Activated CD4-positive, alpha-beta T cell treated with anti-CD3 and anti-CD28 coated beads for 1 hour (primary cell): ENCODE measurements around the gene MYRIP.
"Not testable (repeated sequence)": the region's sequence is repeated elsewhere in the genome, so short reads cannot be mapped to it uniquely, and the experiment has no call there.

Experiments used
- DNase-seq: peaks from one replicate; pipeline ENCODE4 v3.0.0-alpha.2; 2020

MYRIP gene

DNA sequence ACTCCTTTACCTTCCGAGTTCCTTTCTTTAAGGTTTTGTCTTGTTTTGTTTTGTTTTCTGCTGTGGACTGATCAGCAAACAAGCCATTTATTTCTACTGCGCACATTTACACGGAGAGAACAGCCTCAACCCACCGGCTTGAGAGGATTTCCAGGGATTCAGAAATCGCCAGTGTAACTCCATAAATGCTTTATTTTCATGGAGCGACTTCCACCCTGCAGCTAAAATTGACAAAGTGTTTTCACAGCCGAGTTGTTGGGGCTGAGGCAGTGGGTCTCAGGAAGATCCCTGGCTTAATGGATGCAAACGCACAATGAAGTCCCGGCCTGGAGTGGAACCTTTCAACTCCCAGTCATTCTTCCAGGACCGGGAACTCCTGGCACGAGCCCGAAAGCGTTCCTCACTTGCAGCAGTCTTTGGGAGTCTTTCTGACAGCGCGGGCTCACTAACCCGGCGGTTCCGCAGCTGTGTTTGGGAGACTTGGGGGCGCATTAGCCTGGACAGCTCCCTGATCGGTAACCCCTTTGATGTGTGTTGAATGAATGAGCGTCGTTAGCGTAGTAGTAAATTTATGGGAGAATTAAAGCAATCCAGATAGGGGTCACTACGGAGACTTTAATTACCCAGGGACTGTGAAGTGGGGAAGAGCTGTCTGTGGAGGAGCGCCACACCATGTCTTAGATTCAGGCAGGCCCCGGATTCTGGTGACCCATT, 785 bp upstream of the MYRIP start:
- no peak for DNase-seq

DNA sequence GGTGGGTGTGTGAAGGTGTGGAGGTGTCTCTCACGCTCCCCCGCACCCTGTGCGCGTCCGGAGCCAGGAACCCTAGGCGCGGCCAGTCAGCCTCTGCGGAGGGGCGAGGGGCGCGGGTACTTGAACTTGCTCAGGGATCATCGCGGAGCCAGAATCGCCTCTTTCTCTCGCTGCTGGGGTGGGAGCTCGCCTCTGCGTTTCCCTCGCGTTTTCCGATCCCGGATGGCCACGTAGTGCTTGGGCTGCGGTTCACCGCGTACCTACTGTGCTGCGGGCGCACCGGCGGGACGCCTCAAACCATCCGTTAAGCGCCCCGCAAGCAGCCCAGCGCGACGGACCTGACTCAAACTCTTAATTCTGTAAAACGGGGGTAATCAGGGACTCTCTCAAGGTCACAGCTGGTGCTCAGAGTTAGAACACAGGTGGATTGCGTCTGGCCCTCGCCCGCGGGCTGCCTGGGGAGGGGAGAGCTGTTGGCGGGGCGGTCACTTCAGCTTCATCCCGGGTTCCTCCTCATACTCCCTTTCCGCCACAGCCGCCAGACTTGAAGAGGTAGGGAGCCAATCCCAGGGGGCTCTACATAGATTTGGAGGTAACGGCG, 686 bp downstream of the MYRIP start:
- no peak for DNase-seq

- DNase-seq = no peak
These were observed 1.3 kb downstream of the MYRIP start for GRCh38 chr3:39810647-39811161.

GRCh38 chr3:39811561-39811960, 2.2 kb downstream of the MYRIP start:
- DNase-seq = no peak

DNA sequence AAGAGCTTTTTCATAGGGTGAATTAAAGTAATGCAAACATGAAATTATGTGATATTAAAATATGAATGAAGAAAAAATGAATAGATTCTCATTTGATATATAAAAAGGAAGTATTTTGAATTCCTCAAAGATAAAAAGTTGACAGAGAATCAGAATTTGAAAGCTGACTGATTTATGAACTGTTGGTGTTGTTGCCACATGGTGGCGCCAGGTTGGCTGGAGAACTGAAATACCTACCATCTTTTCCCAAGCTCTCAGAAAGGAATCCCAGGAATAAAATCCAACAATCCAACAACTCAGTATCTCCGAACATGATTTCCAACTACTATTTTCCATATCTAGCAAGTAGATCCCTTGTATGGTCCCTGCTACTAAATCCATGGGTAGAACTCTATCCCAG, 3.1 kb downstream of the MYRIP start:
- DNase-seq = no peak

GRCh38 chr3:39814007-39814406, 4.6 kb downstream of the MYRIP start:
- no peak for DNase-seq

DNA sequence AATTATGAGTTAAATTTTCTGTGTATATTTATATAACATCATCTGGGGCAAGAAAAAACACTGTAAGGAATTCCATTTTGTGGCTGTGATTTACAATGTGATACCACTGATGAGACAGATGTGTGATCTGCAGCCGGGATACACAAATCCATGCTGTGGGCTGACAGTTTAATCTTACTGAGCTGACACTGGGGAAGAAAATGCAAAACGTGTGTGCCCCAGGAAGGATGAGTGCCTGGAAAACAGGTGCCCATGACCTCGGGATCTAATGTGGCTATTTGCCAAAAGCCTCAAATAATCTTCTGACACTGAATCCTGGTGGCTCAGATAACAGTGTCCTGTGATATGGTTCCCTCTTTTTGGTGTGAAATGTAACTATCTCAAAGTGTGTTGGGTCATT, 10.5 kb downstream of the MYRIP start:
- DNase-seq = no peak

GRCh38 chr3:39833764-39834163, 24.4 kb downstream of the MYRIP start:
- not testable (repeated sequence) for DNase-seq

- DNase-seq = no peak
These were observed 30.1 kb downstream of the MYRIP start for GRCh38 chr3:39839484-39839883.

GRCh38 chr3:39843440-39843839, 34.0 kb downstream of the MYRIP start:
- DNase-seq = no peak

- DNase-seq = no peak
These were observed 39.0 kb downstream of the MYRIP start for GRCh38 chr3:39848365-39848764.

- no peak for DNase-seq
These were observed 40.7 kb downstream of the MYRIP start for GRCh38 chr3:39849992-39850715.

GRCh38 chr3:39850716-39851032, 41.3 kb downstream of the MYRIP start:
- no peak for DNase-seq

- DNase-seq = no peak
These were observed 46.1 kb downstream of the MYRIP start for GRCh38 chr3:39855517-39855916.

- no peak for DNase-seq
These were observed 60.5 kb downstream of the MYRIP start for GRCh38 chr3:39869890-39870289.

DNA sequence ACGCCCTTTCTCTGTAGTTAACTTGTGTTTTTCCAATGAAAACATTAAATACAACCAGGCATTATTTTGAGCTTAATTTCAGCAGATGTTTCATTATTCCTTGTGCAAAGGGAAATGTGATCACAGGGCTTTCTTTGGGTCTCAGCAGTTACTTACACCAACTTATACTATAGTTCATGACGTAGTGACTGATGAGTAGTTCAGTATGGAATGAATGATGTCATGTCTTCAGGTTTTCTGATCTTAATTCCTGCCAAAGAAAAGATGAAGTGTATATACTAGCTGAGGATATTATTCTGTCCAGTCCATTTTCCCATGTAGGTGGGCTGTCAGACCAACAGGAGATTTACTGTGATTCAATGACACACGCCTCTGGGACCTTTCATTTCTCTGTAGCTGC, 61.3 kb downstream of the MYRIP start:
- no peak for DNase-seq

DNA sequence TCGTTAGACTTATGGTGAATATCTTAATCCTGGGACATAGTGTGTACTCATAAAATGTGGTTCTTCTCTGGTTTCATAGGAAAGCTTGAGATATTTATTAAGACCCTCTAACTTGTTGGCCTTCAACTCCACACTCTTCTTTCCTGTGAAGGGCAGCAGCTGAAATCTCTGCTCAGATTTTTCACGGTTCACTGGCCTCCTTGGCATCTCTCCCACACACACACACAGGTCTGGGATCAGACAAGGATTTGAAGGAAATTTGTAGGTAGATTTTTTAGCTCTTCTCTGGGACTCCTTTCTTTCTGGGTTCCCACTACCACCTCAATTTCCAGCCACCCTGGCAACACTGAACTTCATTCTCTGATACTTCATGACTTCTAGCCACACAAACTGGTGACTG, 70.2 kb downstream of the MYRIP start:
- no peak for DNase-seq

DNA sequence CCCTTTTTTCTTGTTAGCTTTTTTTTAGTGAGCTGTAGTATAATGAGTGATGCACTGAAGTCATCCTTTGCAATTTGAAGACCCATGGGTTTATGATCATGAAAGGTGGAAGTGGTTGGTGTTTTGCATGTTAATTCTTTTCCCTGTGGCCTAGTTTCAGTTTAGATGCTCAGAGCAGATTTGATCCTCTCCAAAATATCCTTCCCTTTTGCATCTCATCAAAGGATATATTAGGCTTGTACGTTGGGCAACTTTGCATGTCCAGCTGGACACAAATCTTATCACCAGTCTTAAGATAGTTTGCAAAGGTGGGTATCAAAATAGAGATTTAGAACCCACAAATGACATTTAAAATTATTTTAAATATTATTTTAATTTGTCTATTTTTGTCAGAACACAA, 72.7 kb downstream of the MYRIP start:
- no peak for DNase-seq

DNA sequence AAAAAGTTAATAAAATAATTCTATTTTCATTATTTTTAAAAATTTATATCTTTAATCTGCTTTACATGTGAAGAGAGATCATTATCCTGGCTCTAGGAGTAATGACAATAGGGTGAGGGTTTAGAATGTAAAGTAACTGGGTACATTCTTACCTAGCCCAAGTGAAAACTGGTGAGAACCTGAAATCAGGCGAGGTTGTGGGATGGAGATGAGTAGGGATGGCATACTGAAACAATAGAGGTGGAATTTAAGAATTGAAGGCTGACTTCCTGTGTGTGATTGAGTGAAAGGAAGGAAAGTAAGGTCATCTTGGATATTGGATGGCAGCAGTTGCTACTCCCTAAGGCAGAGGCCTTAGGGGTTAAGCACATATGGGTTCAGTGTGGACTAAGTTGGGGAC, 82.7 kb downstream of the MYRIP start:
- no peak for DNase-seq

- DNase-seq = no peak
These were observed 86.8 kb downstream of the MYRIP start for GRCh38 chr3:39896184-39896583.

DNA sequence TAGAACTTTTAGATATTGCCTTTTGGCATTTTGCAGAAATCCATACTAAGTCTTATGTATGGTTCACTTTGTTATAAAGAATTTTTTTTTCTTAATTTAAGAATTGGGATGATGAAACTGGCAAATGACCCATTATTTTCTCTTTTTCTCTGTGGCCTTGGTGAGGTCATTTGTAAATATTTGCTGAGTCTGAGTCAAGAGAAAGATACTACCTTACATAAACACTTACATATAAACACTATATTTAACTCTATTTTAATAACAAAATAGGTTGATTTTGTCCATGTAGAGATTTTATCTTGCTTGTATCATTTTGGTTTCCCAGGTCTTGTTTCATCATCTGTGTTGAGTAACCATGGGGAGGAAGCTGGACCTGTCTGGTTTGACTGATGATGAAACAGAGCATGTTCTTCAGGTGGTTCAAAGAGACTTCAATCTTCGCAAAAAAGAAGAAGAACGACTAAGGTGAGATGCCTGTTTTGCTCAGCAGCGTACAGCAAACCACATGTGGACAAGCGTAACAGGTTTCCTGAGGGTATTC, 91.1 kb downstream of the MYRIP start:
- DNase-seq = no peak

GRCh38 chr3:39903253-39903652, 93.8 kb downstream of the MYRIP start:
- no peak for DNase-seq

GRCh38 chr3:39905788-39906187, 96.4 kb downstream of the MYRIP start:
- DNase-seq = no peak

DNA sequence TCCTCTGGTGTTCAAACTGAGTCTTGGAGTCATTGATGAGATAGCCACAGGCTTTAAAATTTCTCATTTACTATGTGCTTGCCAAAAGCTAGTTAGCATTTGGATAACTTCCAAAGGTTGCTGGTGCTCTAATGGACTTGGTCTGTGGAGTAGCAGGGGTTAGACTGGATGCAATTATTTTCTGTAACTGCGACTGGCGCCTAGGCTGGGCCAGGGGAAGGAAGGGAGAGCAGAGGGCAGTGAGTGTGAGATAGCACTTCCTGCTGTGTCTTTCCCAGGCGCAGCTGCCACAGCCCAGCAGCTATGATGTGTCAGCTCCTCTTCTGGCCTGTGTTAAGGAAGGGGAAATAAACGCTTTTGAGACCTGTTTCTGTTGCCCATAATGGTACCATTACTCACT, 98.6 kb downstream of the MYRIP start:
- no peak for DNase-seq
